Gastroesophageal sphincter (tissue), 3 donors: Measurements from ENCODE around the gene EPM2A.

Experiments used
- CTCF ChIP-seq, 4 experiments: fragments of 200-600 bp in 2 of 4; fragments of 450-650 bp in 2 of 4; sonication (generic) in 1 of 4; IDR thresholded peaks; one replicate each; pipeline ENCODE4 v1.5.1; 2017 to 2019; ENCODE audit warnings: antibody characterized with exemption in 4 of 4, mild to moderate bottlenecking in 2 of 4, moderate library complexity in 2 of 4
- EP300 ChIP-seq: sonication (generic); formaldehyde crosslinking; IDR thresholded peaks from one replicate; pipeline ENCODE4 v1.6.1; 2017; ENCODE audit warnings: antibody characterized with exemption, mild to moderate bottlenecking
- POLR2A ChIP-seq, 2 donors: fragments of 450-650 bp; IDR thresholded peaks; one replicate each; pipeline ENCODE4 v1.6.1; 2017; ENCODE audit warnings: antibody characterized with exemption in 2 of 2, mild to moderate bottlenecking in 2 of 2, moderate library complexity in 1 of 2
- POLR2AphosphoS5 ChIP-seq: sonication (generic); formaldehyde crosslinking; IDR thresholded peaks from one replicate; pipeline ENCODE4 v1.6.1; 2017; ENCODE audit warnings: antibody characterized with exemption

- no peak for TF ChIP-seq CTCF (IDR thresholded peaks at IDR 0.05)
- no peak for TF ChIP-seq POLR2A (IDR thresholded peaks at IDR 0.05)
- peak; percentile 77 for TF ChIP-seq POLR2AphosphoS5
- TF ChIP-seq EP300: no peak
Measured at GRCh38 chr6:145736661-145737144, 1.4 kb upstream of the EPM2A start.
